HG03571 (cell line): ENCODE measurements around the gene PDE4B.

Source experiments
- ATAC-seq: cut with Tn5 transposase; IDR thresholded peaks from one replicate; pipeline ENCODE4 v1.9.1; 2021; ENCODE audit not compliant: unreplicated experiment

PDE4B gene

DNA sequence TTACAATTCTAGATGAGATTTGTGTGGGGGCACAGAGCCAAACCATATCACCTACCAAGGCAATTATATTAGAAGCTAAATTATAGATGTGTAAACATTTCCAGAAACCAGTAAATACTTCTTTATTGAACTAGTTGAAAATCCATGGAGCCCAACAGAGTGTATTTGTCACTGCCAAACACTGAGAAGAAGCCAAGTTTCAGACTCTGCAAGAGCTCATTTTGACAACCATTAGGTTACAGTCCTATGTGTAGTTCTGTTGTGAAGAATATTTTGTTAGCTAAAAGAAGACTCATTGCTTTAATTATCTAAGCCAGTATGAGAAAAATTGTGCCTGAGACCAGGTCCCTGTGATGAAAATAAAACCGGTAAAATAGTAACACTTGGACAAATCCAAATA lies 382.4 kb downstream of the PDE4B start:
- ATAC-seq = no peak

DNA sequence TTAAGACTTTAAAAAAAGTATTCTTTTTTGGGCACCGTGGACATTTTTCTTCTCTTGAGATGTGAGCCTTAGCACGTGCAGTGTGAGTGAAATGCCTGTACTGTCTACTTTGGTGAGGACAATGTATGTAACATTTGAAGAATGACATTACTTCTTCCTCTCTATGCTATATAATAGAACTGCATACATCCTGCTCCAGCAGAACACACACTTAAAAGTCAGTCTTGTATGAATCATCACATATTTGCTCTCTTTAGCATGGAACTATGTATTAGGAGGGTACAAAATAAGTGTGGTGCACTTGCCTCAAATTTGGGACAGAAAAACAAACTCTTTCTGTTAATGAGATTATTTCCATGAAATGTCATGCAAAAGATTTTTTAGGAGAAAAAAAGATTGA lies 382.9 kb downstream of the PDE4B start:
- no peak for ATAC-seq

DNA sequence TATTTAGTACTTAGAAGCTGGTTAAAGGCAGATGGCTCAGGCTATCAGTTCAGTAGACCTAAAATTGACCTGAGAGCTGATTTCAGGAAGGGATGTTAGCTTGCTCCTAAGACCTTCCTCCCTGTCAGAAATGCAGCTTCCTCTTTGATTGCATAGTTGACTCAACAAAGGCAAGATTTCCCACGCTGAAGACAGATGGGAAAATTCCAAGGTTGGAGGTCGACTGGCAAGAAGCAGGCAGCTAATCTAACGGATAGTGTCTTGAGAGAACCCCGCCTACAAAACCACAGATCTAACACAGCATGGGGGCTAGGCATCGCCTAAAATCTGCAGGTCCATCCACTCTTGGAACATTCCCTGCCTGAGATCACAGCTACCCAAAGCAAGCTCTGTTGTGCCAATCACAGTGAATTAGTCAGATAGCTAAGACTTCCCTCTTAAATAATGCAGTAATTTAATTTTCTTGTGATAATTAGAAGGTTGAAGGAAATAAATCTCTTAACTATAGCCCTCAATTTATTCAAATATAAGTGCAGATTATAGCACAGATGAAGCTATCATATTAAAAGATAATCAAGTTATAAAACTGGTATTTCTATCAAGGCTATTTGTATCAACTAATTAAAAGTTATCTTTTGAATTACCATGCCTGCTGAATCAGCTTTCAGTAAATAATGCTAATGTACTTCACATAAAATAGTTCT lies 383.5 kb downstream of the PDE4B start:
- no peak for ATAC-seq

DNA sequence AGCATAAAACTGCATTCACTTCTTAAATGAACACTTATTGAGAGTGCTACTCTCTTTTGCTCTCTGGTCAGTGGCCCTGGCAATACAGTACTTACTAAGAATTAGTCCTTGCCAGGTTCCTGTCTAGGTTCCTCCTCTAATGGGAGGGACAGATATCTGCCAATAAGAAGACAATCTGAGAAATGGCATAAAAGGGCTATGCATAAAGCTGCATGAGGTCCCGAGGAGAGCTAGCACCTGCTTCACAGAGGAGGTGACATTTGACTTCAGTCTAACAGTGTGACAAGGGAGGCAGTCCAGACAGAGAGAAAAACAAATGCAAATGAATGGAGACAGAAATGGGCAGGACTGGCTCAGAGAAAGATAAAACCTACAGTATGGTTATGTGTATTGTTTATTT lies 384.1 kb downstream of the PDE4B start:
- no peak for ATAC-seq

DNA sequence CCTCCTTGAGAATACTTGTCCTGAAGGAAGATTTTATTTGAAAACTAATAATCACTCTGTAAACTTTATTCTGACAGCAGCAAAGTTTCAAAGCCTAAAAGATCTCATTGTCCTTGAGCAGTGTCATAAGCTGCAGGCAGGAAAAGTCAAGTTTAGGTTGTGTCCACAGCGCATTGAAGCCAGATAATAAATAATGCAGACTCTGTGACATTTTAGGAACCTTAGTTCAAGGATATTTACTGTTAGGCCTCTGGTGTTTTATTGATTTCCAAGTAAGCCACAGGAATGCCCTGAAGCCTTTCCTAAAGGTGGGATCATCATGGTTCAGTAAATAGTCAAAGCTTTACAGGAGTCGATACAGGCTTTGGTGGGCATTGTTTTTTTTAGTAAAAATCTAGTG lies 384.8 kb downstream of the PDE4B start:
- ATAC-seq = no peak

DNA sequence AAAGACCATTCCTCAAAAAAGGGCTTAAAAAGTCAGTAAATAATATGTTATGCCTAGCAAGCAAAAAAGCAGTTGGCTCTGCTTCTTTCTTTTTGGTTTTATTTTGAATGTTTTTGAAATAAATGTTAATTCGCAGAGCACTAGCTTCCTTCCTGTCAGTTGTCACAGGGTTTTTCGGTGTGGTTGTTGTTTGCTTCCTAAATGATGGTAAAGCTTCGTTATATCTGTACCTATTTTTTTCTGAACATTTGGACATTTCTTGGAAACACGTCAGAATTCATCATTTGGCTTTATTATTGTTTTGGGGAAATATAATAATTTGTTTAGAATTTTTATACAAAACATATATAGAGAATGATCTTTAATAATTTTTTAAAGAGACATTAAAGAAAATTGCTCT lies 389.3 kb downstream of the PDE4B start:
- ATAC-seq = no peak

DNA sequence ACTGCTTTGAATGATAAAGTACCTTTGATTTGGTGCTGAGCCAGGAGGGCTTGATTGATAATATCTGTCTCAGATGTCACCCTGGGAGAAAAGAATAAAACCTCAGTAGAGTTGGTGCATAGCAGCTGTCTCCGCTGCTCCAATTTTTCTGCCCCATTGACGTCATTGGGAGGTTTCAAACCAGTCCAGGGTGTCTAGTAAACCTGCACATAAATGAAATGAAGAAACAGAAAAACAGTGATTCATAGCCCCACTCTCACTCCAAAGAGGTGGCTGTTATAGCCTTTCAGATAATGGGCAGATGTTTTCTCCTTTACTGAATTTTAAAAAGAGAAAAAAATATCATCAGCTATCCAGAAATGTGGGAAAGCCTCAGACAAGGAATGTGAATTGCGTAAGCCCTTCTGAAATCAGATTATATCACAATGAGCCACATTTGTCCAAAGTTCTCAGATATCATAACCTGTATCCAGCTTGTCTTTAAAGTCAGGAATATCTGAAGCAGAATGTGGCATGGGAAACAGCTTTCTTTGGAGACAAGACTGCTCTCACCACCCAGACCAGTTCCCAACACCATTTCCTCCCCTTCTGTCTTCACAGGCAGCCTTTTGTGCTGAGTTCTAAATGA lies 390.0 kb downstream of the PDE4B start:
- ATAC-seq = no peak

DNA sequence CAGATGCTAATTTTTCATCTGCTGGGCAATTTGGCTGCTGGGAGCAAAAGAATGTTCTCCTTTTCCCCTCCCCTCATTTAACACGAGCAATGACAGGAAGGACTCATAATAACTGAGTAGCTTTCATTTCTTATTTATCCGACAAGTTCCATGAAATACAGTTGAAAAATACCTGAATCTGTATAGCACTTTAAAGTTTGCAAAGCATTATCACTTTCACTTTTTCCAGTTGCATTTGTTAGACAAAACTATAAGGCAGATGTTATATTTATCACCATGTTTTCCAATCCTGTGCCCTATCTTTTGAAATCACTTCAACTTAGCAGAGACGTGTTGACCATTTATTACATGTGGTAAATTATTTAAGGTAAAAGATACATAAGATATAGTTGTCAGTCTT lies 390.7 kb downstream of the PDE4B start:
- no peak for ATAC-seq

DNA sequence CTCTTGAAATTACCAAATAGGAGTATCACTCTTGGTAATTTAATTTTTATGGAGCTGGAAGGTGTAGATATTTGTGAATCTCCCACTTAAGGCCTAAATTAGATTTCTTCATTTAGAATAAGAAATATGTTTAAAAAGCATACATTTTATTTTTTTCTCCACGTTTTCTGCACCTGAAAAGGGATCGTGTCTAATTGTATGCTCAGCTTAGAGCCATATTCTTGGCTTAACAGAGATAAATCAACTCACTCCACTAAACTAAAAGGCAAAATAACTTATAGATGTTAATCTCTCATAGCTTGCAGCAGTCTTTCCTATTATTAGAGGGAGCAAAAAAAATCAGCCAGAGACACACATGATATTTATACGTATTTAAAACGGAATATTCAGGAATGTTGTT lies 404.4 kb downstream of the PDE4B start:
- no peak for ATAC-seq

DNA sequence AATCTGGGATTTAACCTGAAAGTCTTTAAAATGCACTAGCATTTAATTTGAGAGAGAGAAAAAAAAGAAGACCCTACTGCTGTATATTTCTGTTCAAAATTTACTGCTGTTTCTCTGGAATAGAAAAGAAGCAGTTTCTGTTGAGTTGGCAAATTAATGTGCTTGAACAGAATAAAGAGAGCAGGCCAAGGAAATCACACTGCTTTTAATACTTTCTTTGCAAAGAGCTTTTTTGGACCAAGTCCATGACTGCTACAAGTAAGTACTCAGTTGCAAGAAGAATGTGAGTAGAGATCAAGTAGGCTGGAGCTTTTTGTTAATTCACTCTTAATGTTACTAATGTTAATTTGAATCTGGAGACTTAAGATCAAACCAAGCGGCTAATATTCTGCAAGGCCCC lies 405.1 kb downstream of the PDE4B start:
- ATAC-seq = no peak

DNA sequence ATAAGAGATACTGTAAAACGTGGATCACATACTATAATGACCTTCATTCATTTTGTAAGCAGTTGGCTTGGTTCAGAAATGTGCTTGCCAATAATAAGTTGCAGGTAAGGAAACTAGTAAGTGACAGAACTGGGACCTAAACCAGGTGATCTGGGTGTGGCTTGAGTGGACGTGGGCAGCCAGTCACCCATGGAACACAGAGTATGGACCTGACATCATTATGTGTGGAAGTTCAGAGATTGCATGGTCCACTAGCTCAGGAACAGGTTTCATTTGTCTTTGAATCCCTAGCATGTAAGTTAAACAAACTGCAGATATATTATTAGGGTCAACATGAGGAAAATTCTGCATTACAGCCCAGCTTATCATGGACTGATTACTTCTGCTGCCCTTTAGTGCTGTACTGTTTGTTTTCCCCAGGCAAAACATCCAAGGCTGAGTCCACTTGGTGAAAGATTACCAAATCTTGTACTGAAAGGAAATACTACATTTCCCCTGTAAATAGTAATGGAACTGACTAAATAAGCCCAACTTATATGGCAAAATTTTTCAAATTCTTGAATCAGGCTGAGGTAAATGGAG lies 414.0 kb downstream of the PDE4B start:
- no peak for ATAC-seq

DNA sequence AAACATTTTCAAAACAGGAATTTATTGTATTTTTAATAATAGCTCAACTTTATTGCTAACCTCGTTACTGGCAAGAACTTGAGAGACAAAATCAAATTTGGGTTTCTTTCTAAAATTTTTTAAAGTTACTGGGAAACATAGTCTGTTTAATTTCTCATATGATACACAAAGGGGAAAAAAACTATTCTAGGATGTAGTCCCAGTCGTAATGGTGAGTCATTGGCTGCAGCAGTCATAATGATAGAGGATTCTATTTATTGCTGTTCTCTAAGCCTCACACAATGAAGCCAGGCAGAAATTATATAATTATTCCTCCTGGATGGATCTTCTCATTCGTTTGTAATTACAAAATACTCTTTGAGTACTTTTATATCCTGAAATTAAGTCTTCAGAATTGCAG lies 414.8 kb downstream of the PDE4B start:
- ATAC-seq = no peak

DNA sequence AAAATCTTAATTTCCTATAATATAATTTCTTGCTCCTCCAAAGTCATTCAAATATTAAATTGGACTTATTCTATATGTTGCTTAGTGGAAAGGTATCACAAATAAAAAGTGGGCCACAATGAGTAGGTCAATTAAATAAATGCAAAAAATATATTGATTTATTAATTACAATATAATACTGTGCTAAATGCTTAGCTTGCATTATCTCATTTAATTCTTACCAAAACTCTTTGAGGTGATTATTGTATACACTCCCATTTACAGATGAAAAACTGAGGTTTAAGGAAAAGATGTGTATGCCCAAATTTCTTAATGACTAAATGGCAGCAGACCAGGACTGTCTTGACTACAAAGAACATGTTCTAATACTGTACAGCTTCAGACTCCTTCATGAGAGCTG lies 415.9 kb downstream of the PDE4B start:
- ATAC-seq = no peak

DNA sequence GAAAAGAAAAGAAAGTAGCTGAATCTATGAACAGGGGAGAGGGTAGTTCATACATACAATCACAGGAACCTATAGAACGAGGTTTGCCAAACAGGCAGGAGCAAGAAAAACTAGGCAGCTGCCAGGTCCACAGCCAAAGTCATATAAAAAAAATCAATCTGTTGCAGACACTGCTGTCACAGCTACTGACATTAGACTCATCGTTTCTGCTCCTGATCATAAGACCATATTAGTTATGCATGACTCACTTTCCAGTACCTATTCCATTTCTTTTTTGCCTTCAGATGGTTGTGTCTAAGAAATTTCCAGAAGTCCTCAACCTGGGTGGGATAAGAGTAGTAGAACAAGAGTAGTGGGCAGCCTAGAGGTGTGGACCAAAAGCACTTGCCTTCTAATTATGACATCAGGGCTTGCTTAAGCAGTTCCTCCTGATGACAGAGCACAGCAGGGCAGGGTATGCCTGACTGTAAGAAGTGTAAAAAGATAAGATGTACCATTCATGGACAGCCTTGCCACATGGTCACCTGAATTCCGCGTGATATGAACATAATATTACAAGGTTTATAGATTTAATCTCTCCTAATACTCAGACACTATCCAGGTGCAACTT lies 418.0 kb downstream of the PDE4B start:
- ATAC-seq = no peak

DNA sequence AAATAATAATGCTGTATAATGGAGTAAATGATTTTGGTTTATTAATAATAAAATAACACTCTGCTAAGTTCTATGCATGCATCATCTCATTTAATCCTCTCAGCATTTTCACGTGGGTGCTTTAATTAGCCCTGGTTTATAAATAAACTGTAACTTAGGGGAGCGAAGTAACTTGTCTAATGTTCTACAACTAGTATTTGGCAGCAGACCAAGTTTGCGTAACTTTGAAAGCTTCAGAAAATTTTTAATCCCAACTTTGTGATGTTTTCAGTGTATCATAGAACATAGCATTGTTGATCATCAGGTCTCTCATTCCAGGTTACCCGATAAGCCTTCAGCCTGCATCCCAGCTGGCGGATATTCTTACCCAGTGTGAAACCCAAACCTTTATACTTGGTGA lies 418.8 kb downstream of the PDE4B start:
- ATAC-seq = no peak

DNA sequence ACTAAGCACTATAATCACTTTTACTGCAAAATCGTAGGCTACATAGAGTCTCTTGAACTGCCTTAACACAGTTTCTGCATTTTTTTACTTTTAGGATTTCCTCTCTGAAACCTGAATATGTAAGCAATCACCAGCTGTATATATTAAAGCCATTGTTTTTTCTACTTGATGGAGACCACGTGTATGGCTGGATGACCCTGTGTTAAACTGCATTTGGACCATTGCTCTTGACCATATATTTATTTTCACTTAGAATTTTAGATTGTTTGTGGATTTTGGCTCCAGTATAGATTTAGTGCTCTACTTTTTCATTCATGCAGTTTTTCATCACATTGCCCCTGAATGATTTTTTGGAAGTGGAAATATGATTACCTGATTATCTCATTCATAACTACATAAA lies 420.8 kb downstream of the PDE4B start:
- no peak for ATAC-seq

DNA sequence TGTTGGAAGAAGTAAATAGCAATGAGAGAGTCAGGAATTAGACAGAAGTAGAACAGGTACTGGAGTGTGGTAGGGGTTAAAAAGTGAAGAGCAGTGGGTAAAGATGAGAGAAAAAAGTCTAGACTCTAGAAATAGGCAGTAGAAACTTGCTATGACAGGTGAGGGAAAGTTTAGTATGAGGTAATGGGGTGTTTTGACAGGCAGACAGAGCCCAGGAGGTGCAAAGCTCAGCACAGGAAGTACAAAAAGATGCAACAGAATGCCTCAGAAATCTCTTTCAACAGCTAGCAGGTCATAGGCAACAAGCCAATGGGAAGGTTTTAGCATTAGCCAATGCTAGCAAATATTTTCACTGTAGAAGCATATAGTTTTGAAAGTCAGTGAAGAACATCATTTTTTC lies 422.2 kb downstream of the PDE4B start:
- no peak for ATAC-seq

DNA sequence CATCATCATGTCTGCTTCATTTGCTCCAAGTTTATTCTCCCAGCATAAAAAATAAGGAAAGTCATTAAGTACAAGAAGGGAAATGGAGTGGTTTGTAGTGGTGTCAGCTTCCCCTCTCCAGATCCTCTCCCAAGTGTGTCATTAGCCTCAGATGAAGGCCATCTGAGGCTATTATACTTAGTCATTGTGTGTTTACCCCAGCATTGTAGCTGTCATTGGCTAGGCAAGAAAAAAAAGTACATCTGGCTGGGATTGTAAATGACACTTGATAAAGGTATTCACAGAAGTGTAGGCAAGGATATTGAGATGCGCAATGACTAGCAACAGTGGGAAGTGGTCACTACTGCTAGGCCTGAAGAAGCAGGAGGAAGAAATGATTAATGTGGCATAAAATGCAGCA lies 424.3 kb downstream of the PDE4B start:
- ATAC-seq = no peak

DNA sequence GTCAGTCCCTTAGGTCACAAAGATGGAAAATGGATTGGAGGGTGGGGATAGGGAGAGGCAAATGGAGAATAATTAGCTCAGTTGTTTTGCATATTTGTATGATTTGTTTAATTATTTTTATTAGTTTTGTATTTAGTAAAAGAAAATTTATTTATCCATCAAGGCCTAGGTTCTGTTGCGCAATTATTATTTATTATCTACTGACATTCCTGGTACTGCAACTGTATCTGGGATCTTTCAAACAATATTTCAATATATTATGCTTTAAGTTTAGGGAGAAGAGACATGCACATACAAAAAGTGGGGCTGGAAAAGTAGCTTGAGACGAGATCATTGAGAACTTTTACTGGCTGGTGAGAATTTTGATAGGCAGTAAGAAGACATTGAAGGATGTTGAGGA lies 424.9 kb downstream of the PDE4B start:
- ATAC-seq = no peak

DNA sequence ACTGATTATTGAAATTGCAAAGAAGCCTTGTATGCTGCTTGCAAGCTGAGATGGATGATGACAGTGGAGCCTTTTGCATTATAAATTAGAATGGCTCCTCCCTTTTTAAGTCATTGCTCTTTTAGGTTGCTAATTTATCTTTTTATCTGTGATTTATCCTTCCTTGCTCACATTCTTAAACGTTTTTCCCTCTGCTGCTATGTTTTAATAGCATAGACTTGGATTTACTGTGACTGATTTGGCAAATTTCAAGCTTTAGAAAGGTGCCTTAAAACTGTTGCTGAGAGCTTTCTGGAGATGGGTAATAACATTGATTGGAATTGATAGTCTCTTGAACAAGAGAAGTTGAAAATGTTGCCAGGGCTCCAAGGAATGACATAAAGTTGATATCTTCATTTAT lies 427.8 kb downstream of the PDE4B start:
- ATAC-seq = no peak

DNA sequence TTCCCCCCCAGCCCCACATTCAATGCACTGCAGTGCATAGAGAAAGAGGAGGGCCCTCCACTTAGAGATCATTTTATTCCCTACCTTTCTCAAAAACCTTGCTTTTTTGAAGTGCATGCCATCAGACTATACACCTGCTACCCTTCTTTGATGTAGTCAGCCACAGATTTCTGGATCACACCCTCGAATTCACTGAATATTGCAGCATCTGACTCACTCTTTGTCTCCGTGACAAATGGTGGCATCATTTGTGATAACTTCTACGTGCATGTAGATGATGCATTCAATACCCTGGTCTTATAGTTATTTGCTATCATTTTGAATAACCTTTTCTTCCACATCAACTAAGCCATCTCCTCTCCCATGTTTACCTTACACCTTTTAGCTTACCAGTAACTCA lies 431.0 kb downstream of the PDE4B start:
- no peak for ATAC-seq

DNA sequence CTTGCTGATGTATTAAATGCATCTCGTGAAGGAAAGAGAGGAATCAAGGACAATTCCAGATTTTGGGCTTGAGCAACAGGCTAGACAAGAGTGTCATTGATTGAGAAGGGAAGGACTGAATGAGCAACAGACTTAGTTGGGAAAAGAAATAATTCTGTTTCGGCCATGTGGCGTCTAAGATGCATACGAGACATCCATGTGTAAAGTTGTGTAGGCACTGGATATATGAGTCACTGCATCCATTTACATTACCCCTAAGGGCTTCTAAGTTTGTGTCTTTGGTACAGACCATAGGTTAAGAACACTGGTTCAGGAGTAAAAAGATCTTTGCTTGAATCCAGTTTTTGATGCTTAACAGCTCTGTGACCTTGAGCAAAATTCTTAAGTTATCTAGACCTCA lies 434.3 kb downstream of the PDE4B start:
- no peak for ATAC-seq
